HG03135 (cell line): Measurements from ENCODE around the gene ULK3.

Source experiments
- ATAC-seq: cut with Tn5 transposase; IDR thresholded peaks from one replicate; pipeline ENCODE4 v1.9.1; 2021; ENCODE audit warnings: mild to moderate bottlenecking, moderate library complexity; ENCODE audit not compliant: unreplicated experiment

Gene ULK3

DNA sequence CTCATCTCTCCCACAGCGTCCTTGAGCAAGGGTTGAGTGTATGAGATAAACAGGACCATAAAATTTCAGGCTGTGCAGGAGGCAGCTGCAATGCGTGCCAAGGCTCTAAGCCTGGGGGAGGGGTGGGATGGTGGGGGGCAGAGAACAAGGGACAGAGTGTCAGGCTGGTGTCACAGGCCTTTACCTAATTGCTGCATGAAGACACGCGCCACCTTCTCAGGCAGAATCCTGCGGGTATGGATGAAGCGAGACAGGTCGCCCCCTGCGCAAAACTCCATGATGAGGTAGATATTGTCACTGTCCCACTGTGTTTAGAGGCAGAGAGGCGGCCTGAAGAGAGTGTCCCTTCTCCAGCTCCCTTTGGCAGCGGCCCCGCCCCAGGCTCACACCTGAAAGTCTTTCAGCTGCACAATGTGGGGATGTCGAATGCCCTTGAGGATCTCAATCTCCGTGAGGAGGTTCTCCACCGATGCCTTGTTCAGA is 1.0 kb downstream of the ULK3 start:
- no peak for ATAC-seq

DNA sequence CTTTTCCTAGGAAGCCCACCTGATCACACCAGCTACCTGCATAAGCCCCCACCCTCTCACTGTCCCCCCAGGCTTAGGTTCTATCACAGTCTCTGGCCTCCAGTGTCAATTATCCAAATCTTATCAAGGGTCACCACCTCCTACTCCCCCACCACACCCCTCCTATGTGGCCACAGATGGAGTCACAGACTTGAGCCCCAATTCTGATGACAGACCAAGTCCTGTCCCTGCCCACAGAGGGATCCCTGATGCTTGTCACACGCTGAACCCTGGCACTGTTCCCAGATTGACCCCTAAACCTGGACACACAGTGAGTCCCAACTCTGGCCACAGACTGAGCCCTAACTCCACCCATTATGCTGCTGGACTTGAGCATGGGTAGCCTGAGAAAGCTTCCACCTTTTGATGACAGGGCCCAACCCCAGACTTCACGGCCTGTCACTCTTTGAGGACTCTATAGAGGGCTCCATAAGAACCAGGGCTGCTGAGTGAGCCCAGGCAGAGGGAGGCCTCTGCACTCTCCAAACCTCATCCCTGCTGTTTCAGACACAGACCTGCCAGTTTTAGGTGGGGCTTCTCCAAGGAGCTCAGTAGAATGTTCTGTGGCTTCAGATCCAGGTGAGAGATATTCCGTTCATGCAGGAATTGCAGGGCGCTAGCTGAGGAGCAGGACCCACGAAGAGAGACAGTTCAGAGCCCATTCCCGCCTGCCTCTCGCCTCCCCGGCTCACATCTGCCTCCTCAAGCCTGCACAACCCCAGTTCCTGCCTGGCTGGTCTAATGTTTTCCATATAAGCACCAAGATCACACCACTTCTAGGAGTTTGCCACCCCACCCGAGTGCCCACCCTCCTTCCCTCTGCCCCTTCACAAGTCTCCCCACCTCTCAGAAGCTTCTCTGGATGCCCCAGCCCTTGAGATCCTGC is 1.8 kb downstream of the ULK3 start:
- ATAC-seq: no peak

DNA sequence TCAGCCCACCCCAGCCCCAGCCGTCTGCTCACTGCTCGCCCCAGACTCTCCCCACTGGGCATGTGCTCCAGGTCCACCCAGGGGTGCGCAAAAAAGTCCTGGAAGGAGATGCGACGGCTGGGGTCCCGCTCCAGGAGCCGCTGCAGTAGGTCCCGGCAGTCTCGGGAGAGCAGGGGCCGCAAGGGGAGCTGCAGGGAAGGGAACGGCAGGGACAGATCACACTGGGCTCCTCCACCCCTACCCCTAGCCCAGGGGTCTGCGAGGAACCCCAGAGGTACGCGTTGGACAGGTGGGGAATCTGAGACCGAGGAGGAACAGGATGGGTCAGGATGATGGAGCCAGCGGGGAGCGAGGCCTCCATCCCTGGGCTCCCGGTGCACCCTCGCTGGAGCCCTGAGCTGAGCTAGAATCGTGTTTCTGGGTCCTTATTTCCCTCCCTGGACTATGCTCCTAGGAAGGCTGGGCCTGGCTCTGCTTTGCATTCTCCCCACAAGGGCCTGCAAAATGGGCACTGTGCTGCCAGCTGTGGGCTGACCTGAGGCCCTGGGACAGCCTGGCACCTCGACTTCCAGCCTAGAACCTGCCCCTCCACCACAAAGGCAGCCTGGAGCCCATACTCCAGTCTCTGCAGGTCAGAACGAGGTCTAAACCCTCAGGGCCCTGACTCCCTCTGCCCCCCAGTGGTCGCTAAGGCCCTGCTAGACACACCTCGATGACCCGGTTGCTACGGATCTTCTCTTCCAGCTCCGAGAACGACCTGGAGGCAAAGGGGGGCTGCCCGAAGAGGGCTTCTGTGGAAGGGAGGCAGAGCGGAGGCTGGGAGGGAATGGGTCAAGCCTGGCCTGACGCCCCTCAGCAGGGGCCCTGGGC is 3.2 kb downstream of the ULK3 start:
- ATAC-seq: no peak

DNA sequence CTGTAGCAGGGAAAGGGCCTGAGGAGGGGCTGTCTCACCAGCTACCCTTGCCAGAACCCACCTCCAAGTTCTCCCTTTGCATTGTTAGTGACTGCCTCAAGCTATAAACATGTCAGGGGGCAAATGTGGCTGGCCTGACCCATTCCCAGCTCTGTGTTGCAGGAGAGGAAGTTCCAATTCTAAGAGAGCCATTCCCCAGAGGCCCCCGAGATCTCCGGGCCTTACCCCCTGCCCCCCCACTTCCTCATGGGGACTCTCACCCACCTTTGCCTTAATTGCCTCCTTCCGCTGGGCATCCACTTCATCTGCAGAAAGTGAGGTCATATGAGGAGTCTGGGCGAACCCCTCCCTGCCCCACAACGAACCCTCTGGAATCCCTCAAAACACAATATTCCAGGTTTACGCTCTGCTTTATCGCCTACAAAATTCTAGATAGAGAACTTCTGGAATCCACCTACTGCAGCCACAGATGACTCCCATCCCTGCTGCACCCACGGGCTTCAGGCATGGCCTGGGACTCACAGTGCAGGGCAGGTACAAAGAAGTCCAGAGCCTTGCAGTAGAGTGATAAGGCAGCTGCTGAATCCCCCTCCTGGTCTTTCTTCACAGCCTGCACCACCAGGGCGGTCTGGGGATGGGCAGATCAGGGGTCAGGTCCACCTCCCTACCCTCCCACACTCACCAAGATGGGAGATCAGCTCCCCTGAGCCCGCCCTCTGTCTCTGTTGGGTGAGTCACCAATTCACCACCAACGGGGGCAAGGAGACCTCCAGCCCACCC is 4.0 kb downstream of the ULK3 start:
- ATAC-seq: no peak

DNA sequence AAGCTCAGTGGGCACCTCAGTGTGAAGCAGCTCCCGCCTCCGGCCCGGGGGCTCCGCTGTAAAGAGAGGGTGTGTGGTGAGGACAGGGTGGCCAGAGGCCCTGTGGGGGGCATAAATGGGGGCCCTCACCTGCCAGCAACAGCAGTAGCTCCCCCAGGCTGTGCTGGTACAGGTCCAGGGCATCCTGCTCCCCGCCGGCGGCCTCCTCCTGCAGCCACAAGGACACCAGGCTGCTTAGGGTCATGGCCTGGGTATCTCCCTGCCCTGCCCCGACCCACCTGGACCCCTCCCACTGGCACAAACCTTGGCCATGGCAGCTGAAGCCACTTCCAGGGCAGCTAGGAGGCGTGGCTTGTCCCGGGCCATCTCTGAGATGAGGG is 4.8 kb downstream of the ULK3 start:
- ATAC-seq: no peak

DNA sequence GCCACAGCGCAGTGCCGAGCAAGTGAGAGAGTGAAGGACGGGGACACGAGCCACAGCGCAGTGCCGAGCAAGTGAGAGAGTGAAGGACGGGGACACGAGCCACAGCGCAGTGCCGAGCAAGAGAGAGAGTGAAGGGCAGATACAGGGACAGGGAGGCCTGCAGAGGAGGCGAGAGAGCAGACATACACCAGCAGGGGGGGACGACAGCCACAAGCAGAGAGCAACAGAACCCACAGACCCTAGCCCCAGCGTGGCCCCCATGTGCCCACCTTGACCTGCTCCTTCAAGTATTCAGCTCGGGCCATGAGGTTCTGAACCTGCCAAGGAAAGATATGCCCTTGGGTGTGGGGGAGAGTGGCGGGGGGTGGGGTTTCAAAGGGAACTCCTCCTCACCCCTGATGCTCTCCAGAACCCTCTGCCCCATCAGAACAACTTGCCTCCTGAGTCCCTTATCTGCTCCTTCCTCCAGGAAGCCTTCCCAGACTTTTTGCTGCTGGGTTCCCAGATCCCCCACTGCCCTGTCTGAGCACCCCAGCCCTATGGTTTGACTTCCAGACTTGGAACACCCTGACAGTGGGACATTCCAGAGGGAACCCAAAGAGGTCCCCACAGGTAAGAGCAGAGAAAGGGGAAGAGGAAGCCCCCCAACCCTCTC is 5.3 kb downstream of the ULK3 start:
- no peak for ATAC-seq

DNA sequence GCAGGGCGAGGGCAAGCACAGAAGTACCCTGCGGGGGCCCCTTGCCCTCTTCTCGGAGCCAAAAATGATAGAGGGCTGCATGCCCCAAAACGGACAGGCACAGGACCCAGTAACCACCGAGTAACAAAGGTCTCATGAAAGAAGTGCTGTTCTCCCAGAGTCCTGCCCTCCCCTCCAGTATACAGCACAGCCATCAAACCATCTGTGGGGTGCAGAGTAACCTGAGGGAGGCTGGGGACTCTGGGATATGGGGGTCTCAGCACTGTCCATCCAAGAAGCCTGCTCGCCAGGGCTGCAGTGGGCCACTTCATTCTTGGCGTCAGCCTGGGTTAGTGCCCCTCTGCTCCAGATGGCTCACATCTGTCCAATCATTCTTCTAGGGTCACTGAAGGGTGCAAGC is 6.1 kb downstream of the ULK3 start:
- no peak for ATAC-seq

DNA sequence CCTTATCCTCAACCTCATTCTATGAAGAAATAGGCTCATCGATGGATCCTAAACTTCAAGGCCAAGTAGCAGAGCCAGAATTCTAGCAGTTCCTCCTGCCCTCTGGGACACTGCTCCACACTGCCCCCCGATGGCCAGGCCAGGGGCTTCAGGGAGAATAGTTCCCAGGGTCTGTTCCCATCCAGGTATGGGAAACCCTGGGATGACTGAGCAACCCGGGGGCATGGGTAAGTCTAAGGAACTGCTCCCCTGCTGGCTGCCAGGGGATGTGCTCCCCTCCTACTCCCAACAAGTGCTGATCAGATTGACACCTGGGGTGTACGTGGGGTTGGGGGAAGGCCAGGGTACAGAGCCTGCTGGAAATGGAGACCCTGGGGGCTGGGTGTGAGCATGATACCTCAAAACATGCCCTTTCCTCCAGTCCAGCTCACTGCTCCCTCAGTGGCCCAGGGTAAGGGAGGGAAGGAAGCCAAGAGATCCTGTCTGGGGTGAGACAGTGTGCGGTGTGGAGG is 7.6 kb downstream of the ULK3 start:
- no peak for ATAC-seq

DNA sequence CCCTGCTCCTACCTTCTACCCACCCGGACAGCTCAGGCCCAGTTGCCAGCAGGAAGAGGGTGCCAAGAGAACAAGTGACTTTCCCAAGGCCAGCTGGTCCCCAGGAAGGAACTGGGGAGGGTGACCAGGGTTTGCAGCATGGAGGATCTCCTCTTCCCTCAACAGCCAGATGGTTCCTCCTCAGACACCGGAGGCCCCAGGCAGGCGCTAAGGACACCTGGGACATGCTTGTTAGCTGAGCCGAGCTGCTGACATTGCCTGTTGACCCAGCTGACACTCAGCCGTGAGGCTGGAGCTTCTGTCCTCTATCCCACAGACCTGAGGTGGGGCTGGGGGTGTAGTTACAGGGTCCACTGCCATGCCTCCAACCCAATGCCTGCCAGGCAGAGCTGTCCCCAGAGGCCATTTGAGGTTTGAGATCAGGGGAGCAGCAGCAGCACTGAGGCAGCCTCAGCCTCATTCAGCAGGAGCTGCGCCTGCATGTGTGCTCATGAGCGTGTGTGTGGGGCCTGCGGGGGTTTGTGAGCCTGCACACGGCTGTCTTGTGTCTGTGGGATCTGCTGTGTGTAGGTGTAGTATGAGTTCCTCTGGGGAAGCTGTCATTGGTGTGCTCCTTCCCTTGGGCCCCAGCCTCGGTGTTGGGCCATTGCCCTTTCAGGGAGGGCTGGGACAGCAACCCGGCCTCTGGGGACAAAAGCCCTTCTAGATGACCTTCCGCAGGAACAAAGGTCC is 9.4 kb downstream of the ULK3 start:
- ATAC-seq: no peak

DNA sequence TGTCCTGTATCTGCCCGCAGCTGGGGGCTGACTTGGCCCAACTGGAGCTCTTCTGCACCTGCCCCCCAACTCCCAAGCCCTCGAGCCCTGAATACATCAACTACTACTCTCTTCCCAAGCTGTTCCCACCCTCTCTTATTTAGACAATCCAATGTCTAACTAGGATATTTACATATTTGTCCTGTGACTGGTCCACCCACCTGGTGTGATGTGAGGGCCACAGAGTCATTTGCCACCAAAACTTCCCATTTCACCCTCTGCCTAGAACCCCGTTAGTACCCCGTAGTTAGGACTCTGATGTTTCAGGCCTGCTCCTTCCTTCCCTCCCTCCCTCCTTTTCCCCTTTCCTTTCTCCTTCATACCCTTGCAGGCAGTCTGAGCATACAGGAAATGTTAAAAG is 10.1 kb downstream of the ULK3 start:
- no peak for ATAC-seq

DNA sequence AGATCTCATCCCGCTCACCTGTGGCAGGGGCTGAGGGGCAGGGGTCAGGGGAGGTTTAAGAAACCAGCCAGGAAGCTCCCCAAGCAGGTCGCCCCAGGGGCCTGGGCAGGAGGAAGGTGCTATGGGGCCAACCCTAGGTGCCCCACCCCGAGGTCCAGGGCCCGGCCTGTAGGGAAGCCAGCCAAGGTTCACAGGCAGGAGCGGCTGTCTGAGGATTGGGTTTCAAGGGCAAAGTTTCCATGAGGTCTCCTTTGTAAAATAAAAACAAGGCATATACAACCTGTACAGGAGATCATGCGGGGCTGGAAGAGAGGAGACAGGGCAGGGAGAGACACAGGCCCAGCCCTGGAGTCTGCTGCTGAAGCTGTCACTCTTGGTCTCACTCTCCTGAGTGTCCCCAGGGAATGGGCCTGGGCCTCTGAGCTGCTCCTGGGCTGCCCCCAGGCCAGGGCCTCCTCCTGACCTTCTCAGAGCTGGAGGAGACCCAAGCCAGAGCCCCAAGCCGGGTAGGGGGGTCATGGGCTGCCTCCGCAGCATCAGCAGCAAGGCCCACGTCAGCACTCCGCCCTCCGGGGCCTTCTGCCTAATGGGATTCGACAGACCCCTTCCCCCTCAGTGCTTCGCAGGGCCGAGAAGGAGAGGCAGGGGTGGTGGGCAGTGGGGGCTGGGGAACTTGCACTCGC is 11.0 kb downstream of the ULK3 start:
- no peak for ATAC-seq

DNA sequence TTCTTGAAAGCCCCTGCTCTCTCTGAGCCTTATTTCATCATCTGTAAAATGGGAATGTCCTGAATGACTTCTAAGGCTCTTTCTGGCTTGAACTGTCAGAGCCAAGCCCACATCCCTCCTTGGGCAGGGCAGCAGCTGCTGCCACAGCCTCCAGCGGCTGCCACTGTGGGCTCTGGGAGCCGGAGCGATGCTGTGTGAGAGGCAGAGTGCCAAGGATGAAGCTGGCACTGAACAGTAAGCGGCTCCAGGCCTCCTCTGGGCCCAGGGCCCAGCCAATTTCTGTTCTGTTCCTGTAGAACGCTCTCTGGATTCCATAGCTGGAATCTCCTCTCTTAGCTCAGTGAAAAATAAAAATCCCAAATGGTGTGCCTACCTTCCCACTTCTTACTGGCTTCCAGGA is 12.1 kb downstream of the ULK3 start:
- no peak for ATAC-seq

DNA sequence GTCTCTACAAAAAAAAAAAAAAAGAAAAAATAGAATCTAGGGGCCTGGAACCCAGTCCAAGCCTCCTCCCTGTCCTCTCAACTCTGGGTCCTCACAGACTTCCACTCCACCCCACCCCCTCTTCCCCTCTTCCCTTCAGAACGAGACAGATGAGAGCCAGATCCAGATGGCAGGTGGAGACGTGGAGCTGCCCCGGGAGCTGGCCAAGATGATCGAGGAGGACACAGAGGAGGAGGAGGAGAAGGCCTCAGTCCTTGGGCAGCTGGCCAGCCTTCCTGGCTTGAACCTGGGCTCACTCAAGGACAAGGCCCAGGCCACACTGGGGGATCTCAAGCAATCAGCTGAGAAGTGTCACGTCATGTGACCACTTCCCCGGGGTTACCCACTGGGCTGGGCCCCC is 13.0 kb downstream of the ULK3 start:
- ATAC-seq: no peak

DNA sequence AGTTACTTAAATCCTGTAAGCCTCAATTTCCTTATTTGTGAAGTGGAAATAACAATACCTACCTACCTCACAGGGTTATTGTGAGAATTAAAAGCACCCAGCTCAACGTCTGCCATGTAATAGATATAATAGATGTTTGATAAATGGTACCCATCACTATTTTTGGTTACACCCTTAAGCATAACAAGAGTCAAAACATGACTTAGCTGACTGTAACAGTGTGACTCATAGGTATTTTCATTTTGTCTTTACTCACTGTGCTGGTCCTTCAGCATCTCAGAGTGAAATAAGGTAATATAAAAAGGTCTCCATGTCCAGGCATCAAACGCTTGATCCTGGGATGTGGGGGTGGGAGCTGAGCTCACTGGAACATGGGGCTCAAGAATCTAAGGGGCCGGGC is 13.5 kb downstream of the ULK3 start:
- ATAC-seq: no peak

DNA sequence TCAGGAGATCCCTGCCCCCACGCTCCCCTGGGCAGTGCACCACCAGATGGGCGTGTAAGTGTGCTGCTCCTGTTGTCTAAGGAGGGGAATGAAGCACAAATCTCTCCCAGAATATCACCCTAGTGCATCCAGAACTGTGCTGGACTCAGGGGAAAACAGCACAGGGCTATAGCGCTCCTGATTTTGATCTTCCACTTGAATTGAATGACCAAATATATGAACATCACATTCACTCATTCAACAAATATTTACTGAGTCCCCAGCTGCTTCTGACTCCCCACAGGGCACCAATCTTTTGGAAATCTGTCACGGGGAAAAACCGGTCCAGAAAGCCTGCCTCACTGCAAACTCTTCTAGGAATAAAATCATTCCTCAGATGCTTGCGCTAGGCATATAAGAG is 14.1 kb downstream of the ULK3 start:
- ATAC-seq: no peak

DNA sequence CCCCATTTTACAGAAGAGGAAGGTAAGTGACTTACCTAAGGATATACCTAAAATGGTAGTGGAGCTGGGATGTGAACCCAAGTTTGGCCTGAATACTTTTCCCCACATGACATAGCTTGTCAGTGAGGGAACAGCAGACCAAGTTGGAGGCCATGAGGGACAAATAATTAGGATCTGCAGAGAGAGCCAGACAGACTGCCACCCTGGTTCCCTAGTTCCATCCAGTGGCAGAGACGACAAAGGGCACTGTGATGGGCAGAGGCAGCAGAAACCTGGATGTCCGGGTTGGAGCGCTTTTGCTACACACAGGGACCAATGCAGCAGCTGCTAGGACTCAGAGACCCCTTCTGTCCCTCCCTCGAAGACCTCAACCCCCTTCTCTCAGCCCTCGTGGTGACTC is 15.3 kb downstream of the ULK3 start:
- no peak for ATAC-seq

DNA sequence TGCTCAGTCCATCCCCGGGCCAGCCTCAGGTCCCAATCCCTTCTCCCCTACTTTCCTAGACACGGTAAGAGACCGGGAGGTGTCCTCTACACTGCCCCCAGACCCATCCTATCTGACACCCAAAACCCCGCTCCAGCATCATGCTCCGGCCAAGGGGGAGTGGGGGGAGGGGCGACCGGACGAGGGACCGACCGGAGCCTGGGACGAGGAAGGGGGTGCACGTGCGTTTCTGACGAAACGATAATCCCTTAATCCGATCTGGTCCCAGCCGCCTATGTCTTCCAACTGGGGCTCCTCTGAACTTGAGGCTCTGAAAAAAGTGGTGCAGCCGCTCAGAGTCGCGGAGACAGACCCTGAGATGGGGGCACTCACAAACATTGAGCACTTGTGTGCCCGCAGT is 16.0 kb downstream of the ULK3 start:
- no peak for ATAC-seq

DNA sequence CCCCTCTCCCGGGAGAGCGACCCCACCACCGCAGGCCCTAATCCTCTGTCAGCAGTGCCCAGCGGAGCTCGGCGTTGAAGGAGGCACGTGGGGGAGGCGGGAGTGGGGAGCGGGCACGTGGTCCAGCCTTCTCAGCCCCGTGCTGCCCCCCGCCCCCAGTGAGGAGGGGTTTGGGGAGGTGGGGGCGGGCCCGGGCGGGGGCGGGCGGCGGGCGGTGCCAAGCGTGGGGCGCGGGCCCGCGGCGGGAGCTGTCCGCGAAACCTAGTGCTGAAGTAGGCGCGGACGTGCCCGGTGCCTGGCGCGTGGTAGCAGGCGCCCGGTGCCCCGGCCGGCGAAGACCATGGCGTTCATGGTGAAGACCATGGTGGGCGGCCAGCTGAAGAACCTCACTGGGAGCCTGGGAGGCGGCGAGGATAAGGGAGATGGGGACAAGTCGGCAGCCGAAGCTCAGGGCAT is 16.6 kb downstream of the ULK3 start, which contains the start of gene CPLX3:
Gene CPLX3, plus strand, starts transcription at position 264 of the 456 bp plus-strand sequence. Its CDS starts 77 bp downstream, at position 341.
- no peak for ATAC-seq

DNA sequence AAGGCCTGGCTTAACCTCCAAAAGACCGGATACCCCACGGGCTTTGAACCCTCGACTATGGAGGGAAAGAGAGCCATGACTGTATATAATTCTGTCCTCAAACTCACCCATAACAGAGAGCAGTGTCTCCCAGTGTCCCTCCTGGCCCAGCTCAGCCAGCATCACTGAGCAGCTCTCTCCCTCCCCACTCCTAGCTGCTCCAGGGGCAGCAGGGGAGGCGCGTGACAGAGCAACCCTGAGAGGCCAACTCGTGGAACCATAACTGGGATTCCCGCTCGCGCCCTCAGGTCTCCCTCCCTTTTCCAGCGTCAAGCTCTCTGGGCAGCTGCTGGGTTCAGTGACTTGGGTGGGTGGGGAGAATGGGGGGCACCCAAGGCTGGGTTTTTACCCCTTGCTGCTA is 17.1 kb downstream of the ULK3 start:
- ATAC-seq: no peak
